GM21360 (cell line): ENCODE data around the gene SMC1A.
"Not testable (repeated sequence)": the region's sequence is repeated elsewhere in the genome, so short reads cannot be mapped to it uniquely, and the experiment has no call there.

Source experiments
- ATAC-seq: cut with Tn5 transposase; IDR thresholded peaks from one replicate; pipeline ENCODE4 v1.9.1; 2021; ENCODE audit warnings: mild to moderate bottlenecking, moderate library complexity; ENCODE audit not compliant: unreplicated experiment

The SMC1A gene

DNA sequence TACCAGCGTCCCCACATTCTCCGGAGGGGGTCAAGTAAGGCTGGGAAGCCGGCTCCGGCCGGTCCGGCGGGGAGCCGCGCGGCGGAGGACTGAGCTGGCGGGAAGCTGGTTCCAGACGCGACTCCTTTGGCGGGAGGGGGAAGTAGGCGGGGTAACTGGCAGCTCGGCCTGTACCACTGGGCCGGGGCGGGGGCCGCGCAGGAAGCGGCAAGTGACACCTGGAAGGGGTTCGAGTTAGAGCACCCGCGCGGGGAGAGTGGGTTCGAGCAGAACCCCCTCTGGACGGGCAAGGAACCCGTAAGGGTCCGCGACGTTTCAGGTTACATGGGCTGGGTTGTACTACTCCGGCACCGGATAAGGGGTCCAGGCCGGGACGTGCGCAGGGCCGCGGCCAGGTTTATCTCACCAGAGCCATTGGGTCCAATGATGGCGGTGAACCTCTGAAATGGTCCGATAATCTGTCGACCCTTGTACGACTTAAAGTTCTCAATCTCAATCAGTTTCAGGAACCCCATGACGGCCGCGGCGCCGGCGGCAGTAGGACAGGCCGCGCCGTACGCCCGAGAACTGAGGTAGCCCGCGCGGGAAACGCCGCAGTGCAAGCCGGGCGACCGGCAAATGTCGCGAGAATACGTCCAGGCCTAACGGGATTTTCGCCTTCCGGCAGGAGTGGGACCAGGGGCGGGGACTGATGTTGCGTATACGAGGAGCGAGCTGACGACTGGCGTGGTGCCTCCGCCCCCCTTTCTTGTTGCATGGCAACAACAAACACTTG, at the start of gene SMC1A:
SMC1A (minus strand) TSS at position 569 of the 775 bp plus-strand sequence; CDS start at position 515, 54 bp downstream.
- peak; percentile 93 for ATAC-seq

DNA sequence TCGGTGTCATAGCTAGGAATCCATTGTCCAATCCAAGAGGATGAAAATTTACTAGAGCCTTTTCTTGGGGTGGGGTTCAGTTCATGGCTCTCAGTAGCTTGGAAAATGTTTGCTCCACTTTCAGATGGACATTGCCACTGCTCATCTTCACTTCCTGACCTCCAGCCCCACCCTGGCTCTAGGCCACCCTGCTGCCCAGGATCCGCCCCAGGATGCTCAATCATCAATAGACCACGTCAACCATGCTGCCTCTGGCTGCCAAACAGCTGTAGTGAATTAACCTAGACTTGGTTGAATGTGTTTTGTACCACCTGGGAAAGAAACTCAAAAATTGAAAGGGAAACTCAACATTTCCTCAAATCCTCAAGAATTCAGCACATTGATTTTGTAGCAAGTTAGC, 48.9 kb upstream of the SMC1A start:
- ATAC-seq, result no peak

DNA sequence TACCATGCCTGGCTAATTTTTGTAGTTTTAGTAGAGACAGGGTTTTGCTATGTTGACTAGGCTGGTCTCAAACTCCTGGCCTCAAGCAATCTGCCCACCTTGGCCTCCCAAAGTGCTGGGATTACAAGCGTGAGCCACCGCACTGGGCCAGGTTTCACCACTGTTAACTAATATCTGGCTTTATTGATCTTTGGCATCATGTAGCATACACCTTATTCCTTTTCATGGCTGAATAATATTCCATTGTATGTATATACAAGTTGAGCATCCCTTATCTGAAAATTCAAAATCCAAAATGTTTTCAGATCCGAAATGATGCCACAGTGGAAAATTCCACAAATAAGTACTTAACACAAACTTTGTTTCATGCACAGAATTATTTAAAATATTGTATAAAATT, 46.2 kb upstream of the SMC1A start:
- ATAC-seq, result not testable (repeated sequence)

DNA sequence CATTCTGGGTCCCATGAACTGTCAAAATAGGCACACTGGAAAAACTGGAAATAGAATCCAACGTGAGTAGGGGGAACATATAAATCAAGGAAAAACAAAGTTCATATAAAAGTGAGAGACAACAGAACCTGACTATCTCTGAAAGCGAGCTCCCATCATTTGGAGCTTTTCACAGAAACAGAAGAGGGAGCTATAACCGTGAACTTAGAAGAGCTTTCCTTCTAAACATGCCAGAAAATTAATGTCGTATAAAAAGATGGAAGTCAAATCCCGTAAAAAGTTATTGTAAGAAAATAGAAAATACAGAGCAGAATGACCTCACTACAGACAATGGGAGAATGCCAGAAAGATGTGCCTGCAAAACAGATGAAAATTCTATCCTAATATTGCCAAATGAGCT, 35.6 kb upstream of the SMC1A start:
- ATAC-seq, result no peak

DNA sequence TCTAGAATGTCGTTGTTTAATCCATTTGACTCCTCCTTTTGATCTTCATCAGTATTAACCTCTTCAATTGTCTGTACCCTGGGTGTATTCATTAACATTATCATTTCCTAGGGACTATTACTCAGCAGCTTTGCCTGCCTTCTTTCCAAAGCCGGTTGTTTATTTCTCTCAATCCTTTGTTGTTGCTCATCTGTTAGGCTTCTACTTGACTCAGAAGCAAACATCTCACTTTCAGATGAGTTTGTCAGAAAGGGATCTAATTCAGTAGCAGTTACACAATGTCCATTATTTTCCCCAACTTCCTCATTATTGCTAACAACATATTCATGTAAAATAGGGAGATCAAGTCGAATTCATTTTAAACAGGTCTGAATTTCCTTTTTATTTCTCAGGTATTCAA, 33.8 kb upstream of the SMC1A start:
- ATAC-seq, result no peak

DNA sequence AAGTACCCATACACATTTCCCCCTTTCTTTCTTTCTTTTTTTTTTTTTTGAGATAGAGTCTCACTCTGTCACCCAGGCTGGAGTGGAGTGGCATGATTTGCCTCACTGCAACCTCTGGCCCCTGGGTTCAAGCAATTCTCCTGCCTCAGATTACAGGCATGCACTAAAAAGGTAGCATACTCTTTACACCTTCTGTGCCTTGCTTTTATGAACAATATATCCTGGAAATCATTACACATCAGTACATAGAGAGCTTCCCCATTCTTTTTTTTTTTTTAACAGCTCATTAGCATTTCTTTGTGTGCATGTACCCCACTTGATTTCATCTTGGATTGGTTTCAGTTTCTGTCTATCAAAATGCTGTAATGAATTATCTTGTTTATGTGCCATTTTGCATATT, 30.4 kb upstream of the SMC1A start:
- ATAC-seq, result no peak

DNA sequence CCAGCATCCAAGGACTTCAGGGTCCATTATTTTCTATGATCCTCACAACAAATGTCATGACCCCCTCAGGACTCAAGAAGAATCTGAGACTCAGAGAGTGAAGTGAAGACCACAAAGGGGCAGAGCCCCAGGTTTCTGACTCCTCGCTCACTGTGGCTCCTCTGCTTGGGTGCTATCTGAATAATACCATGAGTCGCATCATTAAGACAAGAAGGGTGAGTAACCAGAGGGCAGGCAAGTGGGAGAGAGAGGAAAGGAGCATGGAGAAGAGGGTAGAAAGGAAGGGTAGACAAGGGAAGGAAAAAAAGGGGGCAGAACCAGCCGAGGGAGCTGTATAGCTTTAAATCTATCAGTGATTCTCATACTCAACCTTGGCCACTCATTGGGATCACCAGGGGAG, 27.2 kb upstream of the SMC1A start:
- ATAC-seq, result no peak

DNA sequence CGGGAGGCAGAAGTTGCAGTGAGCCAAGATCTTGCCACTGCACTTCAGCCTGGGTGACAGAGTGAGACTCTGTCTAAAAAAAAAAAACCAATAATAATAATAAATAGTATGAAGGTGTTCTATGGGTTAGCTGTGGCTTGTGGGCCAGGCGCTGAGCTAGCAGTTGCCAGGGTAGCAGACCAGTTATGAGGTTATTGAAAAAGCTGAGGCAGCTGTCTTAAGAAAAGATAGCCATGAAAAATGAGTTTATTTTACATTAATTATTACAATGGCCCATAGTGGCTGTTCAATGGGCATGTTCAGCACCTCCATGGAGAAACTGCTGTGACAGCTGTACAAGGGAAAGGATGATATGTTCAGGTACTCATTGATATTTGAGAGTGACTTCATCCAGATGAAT, 25.0 kb upstream of the SMC1A start:
- no peak for ATAC-seq

DNA sequence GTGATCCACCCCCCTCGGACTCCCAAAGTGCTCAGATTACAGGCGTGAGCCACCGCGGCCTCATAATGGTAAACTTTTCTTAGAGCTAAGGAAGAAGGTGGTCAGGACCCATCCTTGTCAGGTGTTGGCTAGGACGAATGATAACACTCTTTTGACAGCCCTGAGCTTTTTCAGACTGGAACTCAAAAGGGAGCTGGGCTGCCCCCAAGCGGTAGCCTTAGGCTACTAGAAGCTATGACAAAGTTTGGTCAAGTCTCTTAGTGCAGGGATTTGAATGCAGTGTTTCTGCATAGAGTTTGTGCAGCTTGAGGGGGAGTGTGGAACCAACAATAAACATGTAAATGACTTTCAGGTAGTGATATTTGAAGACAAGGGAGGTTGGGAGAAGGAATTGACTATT, 23.5 kb upstream of the SMC1A start:
- no peak for ATAC-seq

DNA sequence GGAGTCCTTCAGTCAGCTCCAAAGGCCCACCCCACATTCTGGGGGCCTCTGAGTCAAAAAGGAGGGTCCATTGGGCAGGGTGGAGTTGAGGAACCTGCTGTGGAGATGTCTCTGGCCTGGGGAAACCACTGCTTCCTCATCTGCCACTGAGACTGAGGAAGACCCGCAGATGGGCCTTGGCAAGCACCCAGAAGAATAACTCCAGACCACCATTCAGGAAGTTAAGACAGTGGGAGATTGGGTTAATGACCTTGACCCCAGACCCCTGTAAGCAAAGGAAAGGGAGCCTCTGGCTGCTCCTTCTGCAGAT, 19.8 kb upstream of the SMC1A start:
- ATAC-seq, result no peak

DNA sequence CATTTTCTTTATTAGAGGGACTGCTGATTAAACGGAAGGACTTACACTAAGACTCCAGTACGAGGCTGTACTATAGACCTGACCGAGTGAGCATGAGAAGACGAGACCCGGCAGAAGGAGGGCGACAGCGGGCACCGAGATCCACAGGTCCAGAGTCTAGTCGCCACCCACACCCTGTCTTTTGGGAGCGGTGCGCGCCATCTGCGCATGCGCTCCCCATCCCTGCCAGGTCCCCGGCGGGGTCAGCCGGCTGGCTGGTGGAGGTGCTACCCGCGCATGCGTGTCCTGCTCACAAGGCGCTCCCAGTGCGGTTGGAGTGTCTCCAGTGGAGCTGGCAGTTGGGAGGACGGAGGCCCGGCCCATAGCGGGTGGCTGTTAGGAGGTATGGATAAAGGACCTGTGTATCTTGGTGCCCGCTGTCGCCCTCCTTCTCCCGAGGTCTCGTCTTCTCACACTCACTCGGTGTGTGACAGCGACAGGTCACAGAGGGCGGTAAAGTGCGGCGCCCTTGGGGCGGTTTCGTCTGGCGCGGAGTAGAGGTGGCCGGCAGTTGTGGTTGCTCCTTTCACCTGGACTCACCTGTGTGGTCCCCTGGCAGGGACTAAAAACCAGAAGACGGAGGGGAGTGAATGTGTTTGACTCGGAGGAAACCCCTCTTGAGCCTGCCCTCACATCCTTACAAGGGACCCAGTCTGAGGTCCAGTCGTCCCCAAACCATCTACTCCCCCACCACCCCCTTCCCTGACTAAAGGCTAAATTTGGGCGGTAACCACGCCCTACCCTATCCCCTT, 19.3 kb upstream of the SMC1A start:
- ATAC-seq, result peak; percentile 41

DNA sequence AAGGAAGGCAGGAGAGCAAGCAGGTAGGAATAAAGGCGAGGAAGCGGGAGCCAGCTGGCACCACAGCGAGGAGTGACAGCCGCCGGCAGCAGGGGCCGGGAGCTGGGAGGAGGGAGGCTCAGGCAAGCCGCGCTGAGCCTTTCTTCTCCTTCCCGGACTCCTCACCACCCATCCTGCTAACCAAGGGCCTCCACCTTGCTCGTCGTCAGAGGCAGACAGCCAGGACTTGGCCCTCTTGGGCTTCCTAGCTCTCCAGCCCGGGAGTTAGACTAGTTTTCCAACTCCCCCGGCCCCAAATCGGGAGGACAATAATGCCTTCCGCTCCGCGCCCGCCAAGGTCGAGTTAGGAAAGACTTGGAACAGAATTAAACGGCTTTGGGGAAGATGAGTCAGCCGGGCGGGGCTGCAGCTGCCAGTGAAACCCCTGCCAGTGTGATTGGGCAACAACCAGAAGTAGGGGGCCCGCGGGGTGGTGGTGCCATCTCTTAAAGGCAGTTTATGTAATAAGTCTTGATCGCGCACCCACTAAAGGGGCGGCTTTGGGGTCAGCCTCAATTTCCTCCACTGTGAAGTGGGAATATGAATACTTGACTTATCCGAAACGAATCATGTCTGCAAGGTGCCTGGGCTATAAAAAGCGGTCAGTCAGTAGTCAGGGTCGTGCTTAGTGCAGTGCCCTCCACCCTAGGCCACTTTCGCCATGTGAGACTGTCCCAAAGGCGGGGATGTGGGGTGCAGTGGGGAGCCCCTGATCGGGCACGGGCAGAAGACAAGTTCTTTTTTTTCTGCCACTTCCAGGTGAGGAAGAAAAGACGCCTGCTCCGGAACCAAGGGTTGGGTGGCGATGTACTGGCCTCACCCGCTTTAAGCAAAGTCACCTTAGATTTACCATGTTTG, 18.4 kb upstream of the SMC1A start:
- ATAC-seq, result no peak

DNA sequence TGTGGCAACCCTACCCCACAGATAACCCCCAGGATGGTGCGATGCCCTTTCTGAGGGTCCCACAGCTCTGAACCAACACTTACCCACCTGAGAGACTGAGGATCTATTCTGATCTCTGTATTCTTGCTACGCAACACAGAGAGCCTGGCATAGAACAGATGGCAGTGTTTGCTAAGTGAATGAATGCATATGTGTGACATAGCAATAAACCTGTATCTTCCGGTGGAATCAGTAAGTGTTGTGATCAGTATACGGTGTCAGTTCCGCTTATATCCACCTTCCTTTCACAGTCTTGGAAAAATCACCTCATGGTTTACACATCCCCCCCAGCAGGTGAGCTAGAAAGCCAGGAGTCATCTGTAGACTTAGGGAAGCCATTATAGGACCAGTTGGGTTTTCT, 17.6 kb upstream of the SMC1A start:
- no peak for ATAC-seq

DNA sequence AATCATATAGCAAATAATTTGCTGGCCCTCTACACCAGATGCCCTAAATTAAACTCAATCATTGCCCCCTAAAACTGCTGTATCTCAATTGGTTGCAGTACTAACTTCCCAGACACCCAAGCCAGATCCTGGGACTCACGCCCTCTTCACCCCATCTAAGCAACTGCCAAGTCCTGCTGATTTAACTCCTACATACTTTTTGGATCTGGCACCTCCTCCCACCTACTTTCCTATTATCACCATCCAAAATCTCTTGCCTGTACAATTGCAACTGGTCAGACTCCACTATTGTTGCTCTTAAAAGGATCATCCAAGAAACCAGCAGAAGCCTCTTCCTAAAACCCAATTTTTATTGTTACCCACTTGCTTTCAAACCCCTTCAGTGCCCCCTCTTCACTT, 16.4 kb upstream of the SMC1A start:
- ATAC-seq, result no peak

DNA sequence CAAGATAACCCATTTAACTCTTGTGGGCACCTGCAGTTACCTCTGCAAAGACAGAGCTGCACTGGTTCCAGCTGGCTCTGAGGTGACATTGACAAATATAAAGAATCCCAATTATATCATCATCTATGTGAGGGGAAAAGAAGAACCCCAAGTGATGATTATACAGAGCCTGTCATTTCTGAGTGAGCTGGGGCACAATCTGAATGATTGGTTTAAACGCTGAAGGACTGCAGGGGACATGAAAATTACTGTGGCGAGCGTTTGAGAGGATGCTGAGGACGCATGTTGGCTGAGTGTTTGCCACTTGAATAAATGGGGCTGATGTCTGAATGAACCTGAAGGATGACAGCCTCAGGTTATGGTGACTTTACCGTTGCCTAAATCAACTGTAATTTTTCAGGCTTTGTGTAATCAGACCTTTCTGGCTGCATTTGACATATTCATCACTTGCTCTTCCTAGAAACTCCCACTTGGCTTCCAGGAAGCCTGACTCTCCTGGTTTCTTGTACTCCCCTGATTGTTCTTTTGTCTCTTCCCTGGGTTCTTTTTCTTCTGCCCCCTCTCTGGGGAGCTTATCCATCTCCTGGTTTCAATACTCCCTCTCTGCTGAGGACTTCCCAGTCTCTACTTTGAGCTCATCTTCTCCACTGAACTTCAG, 15.8 kb upstream of the SMC1A start:
- ATAC-seq, result no peak

DNA sequence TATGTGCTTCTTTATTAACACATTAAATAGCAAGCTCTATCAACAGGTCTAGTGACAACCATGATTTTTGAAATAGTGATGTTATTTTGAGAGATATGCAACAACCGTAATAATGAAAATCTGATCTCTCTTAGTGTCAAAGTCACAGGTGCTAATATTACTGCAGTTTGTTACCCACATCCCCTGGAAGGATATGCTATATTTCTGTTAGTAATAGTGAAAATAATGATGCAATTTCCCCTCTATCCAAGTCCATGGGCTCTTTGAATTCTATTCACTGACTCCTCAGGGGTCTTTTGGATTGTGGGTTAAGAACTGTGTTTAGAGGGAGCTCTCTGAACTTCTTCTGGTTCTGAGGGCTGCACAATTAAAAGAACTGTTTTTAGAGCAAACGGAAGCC, 14.8 kb upstream of the SMC1A start:
- ATAC-seq, result no peak

DNA sequence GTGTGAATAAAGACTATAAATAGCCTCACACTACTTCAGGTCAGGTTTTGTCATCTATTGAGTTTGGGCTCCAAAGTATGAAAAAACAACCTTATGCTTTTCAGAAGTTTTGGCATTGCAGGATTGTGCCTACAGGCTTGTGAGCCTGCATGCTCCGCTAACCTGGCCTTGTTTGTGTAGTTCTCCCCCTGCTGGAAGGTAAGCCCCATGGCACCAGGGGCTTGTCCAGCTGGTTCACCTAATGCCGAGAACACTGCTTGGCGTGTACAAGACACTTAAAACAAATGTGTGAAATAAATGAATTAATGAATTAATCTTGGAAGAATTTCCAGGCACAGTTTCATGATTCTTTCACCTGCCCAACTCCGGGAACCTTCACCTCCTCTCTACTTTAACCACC, 13.5 kb upstream of the SMC1A start:
- peak; percentile 80 for ATAC-seq

DNA sequence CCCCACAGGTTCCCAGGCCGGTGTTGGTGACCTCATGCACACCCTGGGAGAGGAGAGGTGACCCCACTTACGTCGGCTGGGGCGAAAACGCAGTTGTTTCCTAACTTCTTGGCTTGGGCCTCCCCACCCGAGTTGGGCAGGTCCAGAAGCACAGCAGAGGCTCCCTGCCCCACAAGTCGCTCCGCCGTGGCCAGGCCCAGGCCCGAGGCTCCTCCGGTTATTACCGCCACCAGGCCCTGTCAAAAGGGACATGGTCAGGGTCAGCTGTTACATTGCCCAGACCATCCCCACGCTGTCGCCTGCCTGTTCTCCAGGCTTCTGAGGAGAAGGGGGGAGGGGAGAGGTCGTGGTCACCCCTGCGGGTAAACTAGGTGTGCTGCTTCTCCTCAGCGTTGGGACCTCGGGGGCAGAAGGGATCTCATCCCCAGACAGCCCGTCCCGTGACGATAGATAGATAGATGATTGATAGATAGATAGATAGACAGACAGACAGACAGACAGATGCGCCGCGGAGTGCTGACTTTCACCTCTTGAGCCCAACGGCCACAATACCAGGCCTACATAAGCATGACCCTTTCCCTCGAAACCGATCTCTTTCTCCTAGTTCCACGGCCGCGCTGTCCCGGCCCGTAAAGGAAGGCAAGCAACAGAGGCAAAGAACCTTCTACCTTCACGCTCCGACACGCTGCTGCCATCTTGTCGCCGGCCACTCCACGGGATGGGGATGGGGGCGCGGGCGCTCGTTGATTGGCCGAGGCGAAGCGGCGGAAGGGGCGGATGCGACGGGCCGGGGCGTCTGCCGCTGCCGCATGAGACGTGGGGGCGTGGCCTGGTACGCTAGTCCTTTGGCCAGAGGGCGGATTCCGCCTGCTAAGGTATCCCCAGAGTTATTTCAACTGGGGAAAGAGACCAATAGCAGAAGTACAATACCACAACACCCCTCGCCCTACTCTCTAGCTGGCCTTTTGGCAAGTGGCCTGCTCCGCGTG, 11.5 kb upstream of the SMC1A start, which contains the start of gene HSD17B10:
HSD17B10 (minus strand) TSS at position 720 of the 989 bp plus-strand sequence; CDS start at position 695, 25 bp downstream.
- peak; percentile 74 for ATAC-seq

DNA sequence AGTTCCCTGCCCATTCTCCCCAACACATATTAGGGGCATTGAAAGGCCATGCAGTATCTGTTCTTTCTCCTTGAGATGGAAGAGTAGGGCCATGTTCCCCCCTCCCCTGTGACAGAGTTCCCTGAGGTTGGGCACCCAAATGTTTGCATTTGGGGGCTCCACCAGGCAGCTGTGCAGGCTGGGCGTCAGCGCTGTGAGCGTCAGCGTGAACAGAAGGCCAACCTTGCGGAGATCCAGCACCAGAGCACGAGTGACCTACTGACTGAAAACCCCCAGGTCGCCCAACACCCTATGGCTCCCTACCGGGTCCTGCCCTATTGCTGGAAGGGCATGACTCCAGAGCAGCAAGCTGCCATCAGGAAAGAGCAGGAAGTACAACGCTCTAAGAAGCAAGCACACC, 7.8 kb upstream of the SMC1A start:
- no peak for ATAC-seq

DNA sequence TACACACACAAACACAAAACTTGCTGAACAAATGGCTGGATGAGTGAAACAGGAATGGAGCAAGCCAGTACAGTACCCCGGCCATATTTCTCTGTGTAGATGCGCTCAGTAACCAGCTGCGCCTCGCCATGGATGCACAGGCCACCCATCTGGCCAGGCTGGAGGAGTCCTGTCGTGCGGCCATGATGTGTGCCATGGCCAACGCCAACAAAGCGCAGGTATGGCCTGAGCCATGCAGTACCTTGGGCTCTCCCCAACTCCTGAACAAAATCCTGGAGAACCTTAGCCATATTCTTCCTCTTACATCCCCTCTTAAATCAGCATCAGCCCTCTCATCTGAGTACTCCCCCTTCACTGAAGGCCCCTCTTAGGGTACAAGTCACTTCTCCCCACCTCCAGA, 7.3 kb upstream of the SMC1A start:
- ATAC-seq, result no peak
